Liver (tissue), 9 donors: ENCODE data around the gene RASA3. TPM values are rescaled to one million over a fixed set of nuclear protein-coding genes. Genes with fewer than 3 reads are reported as not detected.

Experiments
- DNase-seq: peaks from one replicate; pipeline ENCODE4 v3.0.0-alpha.2; 2017; ENCODE audit warnings: low spot score
- H3K27ac ChIP-seq, 2 donors: one replicate each; pipeline ENCODE4 v1.7.0; 2013; ENCODE audit warnings: inconsistent platforms in 2 of 2, low read length in 2 of 2, control low read depth in 1 of 2, low read depth in 1 of 2, mild to moderate bottlenecking in 1 of 2
- H3K27me3 ChIP-seq, 4 donors: one replicate each; pipeline versions ENCODE4 v1.6.1 to v1.7.0; 2013; ENCODE audit warnings: low read length in 3 of 4, inconsistent platforms in 1 of 4, mild to moderate bottlenecking in 1 of 4, moderate library complexity in 1 of 4; ENCODE audit not compliant: control insufficient read depth in 4 of 4, insufficient read depth in 4 of 4
- H3K36me3 ChIP-seq, 4 donors: one replicate each; pipeline versions ENCODE4 v1.6.1 to v1.7.0; 2013; ENCODE audit warnings: low read length in 3 of 4, mild to moderate bottlenecking in 3 of 4, low read depth in 1 of 4, moderate library complexity in 1 of 4; ENCODE audit not compliant: control insufficient read depth in 4 of 4, insufficient read depth in 3 of 4
- H3K4me1 ChIP-seq, 4 donors: one replicate each; pipeline versions ENCODE4 v1.6.1 to v1.7.0; 2013; ENCODE audit warnings: low read length in 3 of 4, mild to moderate bottlenecking in 3 of 4, moderate library complexity in 1 of 4; ENCODE audit not compliant: control insufficient read depth in 4 of 4, insufficient read depth in 4 of 4
- H3K4me3 ChIP-seq, 3 donors: one replicate each; pipeline versions ENCODE4 v1.6.1 to v1.7.0; 2013; ENCODE audit warnings: low read length in 3 of 3, control low read depth in 1 of 3, low read depth in 1 of 3, mild to moderate bottlenecking in 1 of 3
- H3K9ac ChIP-seq, 2 donors: one replicate each; pipeline ENCODE4 v1.7.0; 2013; ENCODE audit warnings: low read length in 2 of 2, mild to moderate bottlenecking in 2 of 2, moderate library complexity in 2 of 2, control low read depth in 1 of 2, low read depth in 1 of 2
- H3K9me3 ChIP-seq, 4 donors: one replicate each; pipeline versions ENCODE4 v1.6.1 to v1.7.0; 2013; ENCODE audit warnings: low read length in 3 of 4; ENCODE audit not compliant: control insufficient read depth in 4 of 4
- CTCF ChIP-seq: fragments of 150-350 bp; IDR thresholded peaks from 2 replicates; pipeline ENCODE4 v1.5.1; 2017; ENCODE audit warnings: improper control_type of control experiment, low read depth, low read length; ENCODE audit not compliant: missing input control
- EGR1 ChIP-seq, 2 donors: IDR thresholded peaks; 2 replicates each; pipeline ENCODE4 v1.6.1; 2016 to 2018; ENCODE audit warnings: antibody characterized with exemption in 2 of 2, low read depth in 2 of 2
- FOXA1 ChIP-seq: IDR thresholded peaks from 2 replicates; pipeline ENCODE4 v1.6.1; 2016; ENCODE audit warnings: antibody characterized with exemption
- FOXA2 ChIP-seq: IDR thresholded peaks from 2 replicates; pipeline ENCODE4 v1.6.1; 2016; ENCODE audit warnings: antibody characterized with exemption
- GABPA ChIP-seq, 2 donors: IDR thresholded peaks in 1 of 2; conservative IDR thresholded peaks in 1 of 2; 2 replicates each; pipeline ENCODE4 v1.6.1; 2016; ENCODE audit warnings: antibody characterized with exemption in 2 of 2, mild to moderate bottlenecking in 1 of 2, moderate library complexity in 1 of 2
- HNF4A ChIP-seq, 2 donors: conservative IDR thresholded peaks; 2 replicates each; pipeline ENCODE4 v1.6.1; 2016; ENCODE audit warnings: antibody characterized with exemption in 2 of 2, mild to moderate bottlenecking in 2 of 2
- HNF4G ChIP-seq: IDR thresholded peaks from 2 replicates; pipeline ENCODE4 v1.6.1; 2016; ENCODE audit warnings: antibody characterized with exemption
- JUND ChIP-seq, 2 donors: IDR thresholded peaks; 2 replicates each; pipeline ENCODE4 v1.6.1; 2016; ENCODE audit warnings: antibody characterized with exemption in 2 of 2
- NR2F2 ChIP-seq: IDR thresholded peaks from 2 replicates; pipeline ENCODE4 v1.6.1; 2016; ENCODE audit warnings: antibody characterized with exemption
- RAD21 ChIP-seq, 2 donors: IDR thresholded peaks; 2 replicates each; pipeline ENCODE4 v1.6.1; 2016; ENCODE audit warnings: antibody characterized with exemption in 2 of 2, mild to moderate bottlenecking in 2 of 2
- RXRA ChIP-seq, 2 donors: IDR thresholded peaks; 2 replicates each; pipeline ENCODE4 v1.6.1; 2017 to 2018; ENCODE audit warnings: antibody characterized with exemption in 2 of 2, mild to moderate bottlenecking in 1 of 2
- SP1 ChIP-seq: IDR thresholded peaks from 2 replicates; pipeline ENCODE4 v1.6.1; 2018; ENCODE audit warnings: antibody characterized with exemption, mild to moderate bottlenecking
- TAF1 ChIP-seq: conservative IDR thresholded peaks from 2 replicates; pipeline ENCODE4 v1.6.1; 2016; ENCODE audit warnings: antibody characterized with exemption, mild to moderate bottlenecking
- YY1 ChIP-seq: IDR thresholded peaks from 2 replicates; pipeline ENCODE4 v1.6.1; 2016; ENCODE audit warnings: antibody characterized with exemption, mild to moderate bottlenecking
- WGBS: extraction: QIAGEN DNeasy Blood & Tissue Kit; methylation state at CpG from one replicate; pipeline ENCODE4 v1.1.7; 2013; 5-methylcytosine and 5-hydroxymethylcytosine counted together
- polyA plus RNA-seq, 2 donors: library from polyadenylated mRNA; stranded (reverse) in 1 of 2; unstranded in 1 of 2; fragments of 200-250 nt in 1 of 2; fragments of >200 nt in 1 of 2; fragmentation: Nextera tagmentation in 1 of 2; extraction: Ambion mirVana in 1 of 2; gene quantifications; one replicate each; pipeline versions ENCODE4 v1.2.1 to v1.2.3, GENCODE V29; 2013 to 2015
- total RNA-seq, 2 donors: library from RNA; depleted of rRNA; stranded (reverse); fragments of >200 nt; gene quantifications; one replicate each; pipeline ENCODE4 v1.2.3, GENCODE V29; 2014
- TF ChIP-seq, protein P1 (sequence below): IDR thresholded peaks from 2 replicates; pipeline ENCODE4 v1.6.1; 2016; ENCODE audit warnings: antibody characterized with exemption
- TF ChIP-seq, protein P2 (sequence below): IDR thresholded peaks from 2 replicates; pipeline ENCODE4 v1.6.1; 2016; ENCODE audit warnings: antibody characterized with exemption, mild to moderate bottlenecking
- TF ChIP-seq, protein P3 (sequence below): IDR thresholded peaks from 2 replicates; pipeline ENCODE4 v1.6.1; 2016; ENCODE audit warnings: antibody characterized with exemption
- TF ChIP-seq, protein P4 (sequence below): IDR thresholded peaks from 2 replicates; pipeline ENCODE4 v1.6.1; 2016; ENCODE audit warnings: antibody characterized with exemption
- donor health status: healthy.
- donor health status: healthy.
- donor health status: healthy.
- donor health status: healthy.
- donor health status: healthy.

RASA3 gene
- total and polyA plus RNA-seq, 4 donors, result 0.64 to 5.9 (median 3.8) TPM

DNA sequence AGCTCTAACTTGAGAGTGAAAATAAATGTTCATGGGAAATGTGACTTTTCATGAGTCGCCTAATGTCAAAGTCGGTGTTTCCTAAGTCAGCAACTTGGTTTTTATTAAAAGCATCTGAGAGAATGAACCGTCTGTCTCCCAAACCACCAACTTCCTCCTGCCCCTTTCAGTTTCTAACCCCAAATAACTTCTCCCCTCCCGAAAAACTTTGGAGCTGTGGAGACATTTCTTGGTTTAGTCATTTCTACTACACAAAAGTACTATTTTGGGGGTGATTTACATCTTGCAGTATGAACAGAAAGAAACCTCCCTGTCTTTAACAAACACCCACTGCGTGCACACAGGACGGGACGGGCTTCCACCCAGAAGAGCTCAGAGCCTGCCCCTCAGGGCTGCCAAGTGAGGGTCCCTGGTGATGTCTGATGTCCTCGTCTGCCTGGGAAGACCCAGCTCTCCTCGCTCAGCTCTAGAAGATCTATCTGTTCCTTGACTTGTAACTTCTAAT is 65.0 kb downstream of the RASA3 start:
- no peak for DNase-seq
- Histone ChIP-seq H3K36me3 (no peaks in the 10 kb centered on the region), H3K27ac (peak overlapping the region; percentile 69 to 77), H3K9ac (no peak overlapping the region), H3K4me1 (peaks cover 0 to 7% (median 2%) of the 10 kb centered on the region in 4 donors), H3K9me3 (no peaks in the 10 kb centered on the region), H3K27me3 (no peaks in the 10 kb centered on the region), H3K4me3 (no peak overlapping the region)
- whole genome bisulfite sequencing, result 74% methylated on average over 9 of the region's 9 CpGs
- TF ChIP-seq HNF4G, result no peak
- TF ChIP-seq NR2F2, result no peak
- TF ChIP-seq CTCF, result no peak
- TF ChIP-seq SP1, result no peak
- TF ChIP-seq TAF1, result no peak
- TF ChIP-seq FOXA1, result no peak
- TF ChIP-seq RAD21 (IDR thresholded peaks at IDR 0.05), result no peak
- TF ChIP-seq, protein P1, sequence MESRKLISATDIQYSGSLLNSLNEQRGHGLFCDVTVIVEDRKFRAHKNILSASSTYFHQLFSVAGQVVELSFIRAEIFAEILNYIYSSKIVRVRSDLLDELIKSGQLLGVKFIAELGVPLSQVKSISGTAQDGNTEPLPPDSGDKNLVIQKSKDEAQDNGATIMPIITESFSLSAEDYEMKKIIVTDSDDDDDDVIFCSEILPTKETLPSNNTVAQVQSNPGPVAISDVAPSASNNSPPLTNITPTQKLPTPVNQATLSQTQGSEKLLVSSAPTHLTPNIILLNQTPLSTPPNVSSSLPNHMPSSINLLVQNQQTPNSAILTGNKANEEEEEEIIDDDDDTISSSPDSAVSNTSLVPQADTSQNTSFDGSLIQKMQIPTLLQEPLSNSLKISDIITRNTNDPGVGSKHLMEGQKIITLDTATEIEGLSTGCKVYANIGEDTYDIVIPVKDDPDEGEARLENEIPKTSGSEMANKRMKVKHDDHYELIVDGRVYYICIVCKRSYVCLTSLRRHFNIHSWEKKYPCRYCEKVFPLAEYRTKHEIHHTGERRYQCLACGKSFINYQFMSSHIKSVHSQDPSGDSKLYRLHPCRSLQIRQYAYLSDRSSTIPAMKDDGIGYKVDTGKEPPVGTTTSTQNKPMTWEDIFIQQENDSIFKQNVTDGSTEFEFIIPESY, result no peak
- no peak for TF ChIP-seq JUND (IDR thresholded peaks at IDR 0.05)
- no peak for TF ChIP-seq EGR1 (IDR thresholded peaks at IDR 0.05; ENCODE audit: low read depth in 2 of 2)
- TF ChIP-seq RXRA (IDR thresholded peaks at IDR 0.05), result no peak
- TF ChIP-seq HNF4A (conservative IDR thresholded peaks at IDR 0.05), result no peak
- TF ChIP-seq GABPA (IDR thresholded peaks at IDR 0.05 in 1 of 2, conservative IDR thresholded peaks at IDR 0.05 in 1 of 2), result no peak
- TF ChIP-seq YY1, result no peak
- TF ChIP-seq, protein P2, sequence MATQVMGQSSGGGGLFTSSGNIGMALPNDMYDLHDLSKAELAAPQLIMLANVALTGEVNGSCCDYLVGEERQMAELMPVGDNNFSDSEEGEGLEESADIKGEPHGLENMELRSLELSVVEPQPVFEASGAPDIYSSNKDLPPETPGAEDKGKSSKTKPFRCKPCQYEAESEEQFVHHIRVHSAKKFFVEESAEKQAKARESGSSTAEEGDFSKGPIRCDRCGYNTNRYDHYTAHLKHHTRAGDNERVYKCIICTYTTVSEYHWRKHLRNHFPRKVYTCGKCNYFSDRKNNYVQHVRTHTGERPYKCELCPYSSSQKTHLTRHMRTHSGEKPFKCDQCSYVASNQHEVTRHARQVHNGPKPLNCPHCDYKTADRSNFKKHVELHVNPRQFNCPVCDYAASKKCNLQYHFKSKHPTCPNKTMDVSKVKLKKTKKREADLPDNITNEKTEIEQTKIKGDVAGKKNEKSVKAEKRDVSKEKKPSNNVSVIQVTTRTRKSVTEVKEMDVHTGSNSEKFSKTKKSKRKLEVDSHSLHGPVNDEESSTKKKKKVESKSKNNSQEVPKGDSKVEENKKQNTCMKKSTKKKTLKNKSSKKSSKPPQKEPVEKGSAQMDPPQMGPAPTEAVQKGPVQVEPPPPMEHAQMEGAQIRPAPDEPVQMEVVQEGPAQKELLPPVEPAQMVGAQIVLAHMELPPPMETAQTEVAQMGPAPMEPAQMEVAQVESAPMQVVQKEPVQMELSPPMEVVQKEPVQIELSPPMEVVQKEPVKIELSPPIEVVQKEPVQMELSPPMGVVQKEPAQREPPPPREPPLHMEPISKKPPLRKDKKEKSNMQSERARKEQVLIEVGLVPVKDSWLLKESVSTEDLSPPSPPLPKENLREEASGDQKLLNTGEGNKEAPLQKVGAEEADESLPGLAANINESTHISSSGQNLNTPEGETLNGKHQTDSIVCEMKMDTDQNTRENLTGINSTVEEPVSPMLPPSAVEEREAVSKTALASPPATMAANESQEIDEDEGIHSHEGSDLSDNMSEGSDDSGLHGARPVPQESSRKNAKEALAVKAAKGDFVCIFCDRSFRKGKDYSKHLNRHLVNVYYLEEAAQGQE, result no peak
- TF ChIP-seq, protein P3, sequence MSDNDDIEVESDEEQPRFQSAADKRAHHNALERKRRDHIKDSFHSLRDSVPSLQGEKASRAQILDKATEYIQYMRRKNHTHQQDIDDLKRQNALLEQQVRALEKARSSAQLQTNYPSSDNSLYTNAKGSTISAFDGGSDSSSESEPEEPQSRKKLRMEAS, result no peak
- TF ChIP-seq, protein P4, sequence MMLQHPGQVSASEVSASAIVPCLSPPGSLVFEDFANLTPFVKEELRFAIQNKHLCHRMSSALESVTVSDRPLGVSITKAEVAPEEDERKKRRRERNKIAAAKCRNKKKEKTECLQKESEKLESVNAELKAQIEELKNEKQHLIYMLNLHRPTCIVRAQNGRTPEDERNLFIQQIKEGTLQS, result no peak
- TF ChIP-seq FOXA2, result no peak
